ENCODE data around the gene ADAP2. TPM values are rescaled to one million over a fixed set of nuclear protein-coding genes. Genes with fewer than 3 reads are reported as not detected.
"Not testable (repeated sequence)": the region's sequence is repeated elsewhere in the genome, so short reads cannot be mapped to it uniquely, and the experiment has no call there.

The ADAP2 gene
- total RNA-seq, 1 donor from 2014 or later, result 0.20 TPM

GRCh38 chr17:30929861-30930260, 8.1 kb downstream of the ADAP2 start:
- DNase-seq (ENCODE audit: low read depth in 2 of 2), result not testable (repeated sequence)

GRCh38 chr17:30930495-30930894, 8.8 kb downstream of the ADAP2 start:
- DNase-seq (ENCODE audit: low read depth in 2 of 2), result no peak

GRCh38 chr17:30931582-30931981, 9.8 kb downstream of the ADAP2 start:
- not testable (repeated sequence) for DNase-seq (ENCODE audit: low read depth in 2 of 2)

- DNase-seq (ENCODE audit: low read depth in 2 of 2), result no peak
Observed at GRCh38 chr17:30933966-30934365, 12.2 kb downstream of the ADAP2 start.

GRCh38 chr17:30939051-30939689, 17.4 kb downstream of the ADAP2 start:
- DNase-seq (ENCODE audit: low read depth in 2 of 2), result peak in 1 of 2 donors; percentile 22

GRCh38 chr17:30942308-30943079, 20.7 kb downstream of the ADAP2 start:
- DNase-seq (ENCODE audit: low read depth in 2 of 2), result no peak

- no peak for DNase-seq (ENCODE audit: low read depth in 2 of 2)
Observed at GRCh38 chr17:30947796-30948195, 26.1 kb downstream of the ADAP2 start.

GRCh38 chr17:30950189-30950588, 28.4 kb downstream of the ADAP2 start:
- DNase-seq (ENCODE audit: low read depth in 2 of 2), result no peak

- peak; percentile 53 to 93 for DNase-seq (ENCODE audit: low read depth in 2 of 2)
Observed at GRCh38 chr17:30950669-30951399, 29.1 kb downstream of the ADAP2 start.

GRCh38 chr17:30952638-30953393, 31.1 kb downstream of the ADAP2 start:
- no peak for DNase-seq (ENCODE audit: low read depth in 2 of 2)

GRCh38 chr17:30954046-30954830, 32.5 kb downstream of the ADAP2 start:
- DNase-seq (ENCODE audit: low read depth in 2 of 2), result no peak

GRCh38 chr17:30956764-30957374, 35.1 kb downstream of the ADAP2 start:
- DNase-seq (ENCODE audit: low read depth in 2 of 2), result peak in 1 of 2 donors; percentile 42

- no peak for DNase-seq (ENCODE audit: low read depth in 2 of 2)
Observed at GRCh38 chr17:30957741-30958140, 36.0 kb downstream of the ADAP2 start.

GRCh38 chr17:30958187-30958586, 36.4 kb downstream of the ADAP2 start:
- no peak for DNase-seq (ENCODE audit: low read depth in 2 of 2)

GRCh38 chr17:30961209-30962188, 39.8 kb downstream of the ADAP2 start:
- DNase-seq (ENCODE audit: low read depth in 2 of 2), result no peak

GRCh38 chr17:30964312-30964711, 42.6 kb downstream of the ADAP2 start:
- DNase-seq (ENCODE audit: low read depth in 2 of 2), result not testable (repeated sequence)

- DNase-seq (ENCODE audit: low read depth in 2 of 2), result no peak
Observed at GRCh38 chr17:30964876-30965275, 43.1 kb downstream of the ADAP2 start.

- DNase-seq (ENCODE audit: low read depth in 2 of 2), result no peak
Observed at GRCh38 chr17:30965686-30966085, 43.9 kb downstream of the ADAP2 start.

- DNase-seq (ENCODE audit: low read depth in 2 of 2), result not testable (repeated sequence)
Observed at GRCh38 chr17:30967911-30968310, 46.2 kb downstream of the ADAP2 start.
